ENCODE data around the gene METTL26.

Gene METTL26

DNA sequence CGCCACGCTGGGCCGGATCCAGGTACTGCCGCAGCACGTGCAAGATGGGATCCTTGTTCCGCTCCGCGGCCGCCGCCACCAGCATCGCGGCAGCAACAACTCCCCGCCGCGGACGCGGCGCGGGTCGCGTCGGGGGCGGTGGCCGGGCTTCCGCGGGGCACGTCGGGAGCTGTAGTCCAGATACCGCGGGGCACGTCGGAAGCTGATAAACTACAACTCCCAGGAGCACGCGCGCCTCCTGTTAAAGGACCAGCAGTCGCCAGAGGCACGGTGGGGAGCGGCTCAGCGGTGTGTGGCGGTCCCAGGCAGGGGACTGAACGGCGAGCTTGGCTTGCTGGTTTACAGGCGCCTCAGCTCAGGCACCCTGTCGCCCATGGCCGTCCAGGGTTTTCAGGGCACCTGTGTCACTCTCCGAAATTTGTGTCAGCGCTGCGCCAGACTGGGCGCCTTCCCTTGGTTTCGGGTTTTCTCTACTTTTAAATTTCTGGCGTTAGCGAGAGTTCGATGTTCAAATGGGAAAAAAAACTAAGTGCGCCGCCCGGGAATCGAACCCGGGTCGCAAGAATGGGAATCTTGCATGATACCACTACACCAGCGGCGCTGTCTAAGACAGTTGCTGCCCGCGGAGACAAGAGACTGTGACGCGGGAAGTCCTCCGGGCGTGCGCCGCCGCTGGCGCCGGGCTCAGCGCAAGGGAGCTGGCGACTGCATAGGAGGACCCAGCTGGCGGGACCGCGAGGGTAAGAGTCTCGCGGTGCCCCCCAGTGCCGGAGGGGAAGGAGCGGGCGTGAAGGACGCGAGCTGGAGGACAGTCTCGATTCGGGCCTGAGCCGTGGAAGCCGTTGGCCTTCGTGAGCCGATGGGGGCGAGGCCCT is at the start of gene METTL26:
Gene METTL26 (minus strand): TSS at position 100 of the 875 bp plus-strand sequence. CDS start 15 bp downstream, at position 85.
- DNase-seq (ENCODE audit: low read depth) = peak; percentile 91
- TF ChIP-seq, protein P1, sequence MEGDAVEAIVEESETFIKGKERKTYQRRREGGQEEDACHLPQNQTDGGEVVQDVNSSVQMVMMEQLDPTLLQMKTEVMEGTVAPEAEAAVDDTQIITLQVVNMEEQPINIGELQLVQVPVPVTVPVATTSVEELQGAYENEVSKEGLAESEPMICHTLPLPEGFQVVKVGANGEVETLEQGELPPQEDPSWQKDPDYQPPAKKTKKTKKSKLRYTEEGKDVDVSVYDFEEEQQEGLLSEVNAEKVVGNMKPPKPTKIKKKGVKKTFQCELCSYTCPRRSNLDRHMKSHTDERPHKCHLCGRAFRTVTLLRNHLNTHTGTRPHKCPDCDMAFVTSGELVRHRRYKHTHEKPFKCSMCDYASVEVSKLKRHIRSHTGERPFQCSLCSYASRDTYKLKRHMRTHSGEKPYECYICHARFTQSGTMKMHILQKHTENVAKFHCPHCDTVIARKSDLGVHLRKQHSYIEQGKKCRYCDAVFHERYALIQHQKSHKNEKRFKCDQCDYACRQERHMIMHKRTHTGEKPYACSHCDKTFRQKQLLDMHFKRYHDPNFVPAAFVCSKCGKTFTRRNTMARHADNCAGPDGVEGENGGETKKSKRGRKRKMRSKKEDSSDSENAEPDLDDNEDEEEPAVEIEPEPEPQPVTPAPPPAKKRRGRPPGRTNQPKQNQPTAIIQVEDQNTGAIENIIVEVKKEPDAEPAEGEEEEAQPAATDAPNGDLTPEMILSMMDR (conservative IDR thresholded peaks at IDR 0.05; ENCODE audit: control insufficient read depth, insufficient read depth, low read depth, low read length) = no peak
- H3K4me3 ChIP-seq (ENCODE audit: control insufficient read depth, low read depth, low read length) = peak within 1 kb of the TSS; percentile 77

DNA sequence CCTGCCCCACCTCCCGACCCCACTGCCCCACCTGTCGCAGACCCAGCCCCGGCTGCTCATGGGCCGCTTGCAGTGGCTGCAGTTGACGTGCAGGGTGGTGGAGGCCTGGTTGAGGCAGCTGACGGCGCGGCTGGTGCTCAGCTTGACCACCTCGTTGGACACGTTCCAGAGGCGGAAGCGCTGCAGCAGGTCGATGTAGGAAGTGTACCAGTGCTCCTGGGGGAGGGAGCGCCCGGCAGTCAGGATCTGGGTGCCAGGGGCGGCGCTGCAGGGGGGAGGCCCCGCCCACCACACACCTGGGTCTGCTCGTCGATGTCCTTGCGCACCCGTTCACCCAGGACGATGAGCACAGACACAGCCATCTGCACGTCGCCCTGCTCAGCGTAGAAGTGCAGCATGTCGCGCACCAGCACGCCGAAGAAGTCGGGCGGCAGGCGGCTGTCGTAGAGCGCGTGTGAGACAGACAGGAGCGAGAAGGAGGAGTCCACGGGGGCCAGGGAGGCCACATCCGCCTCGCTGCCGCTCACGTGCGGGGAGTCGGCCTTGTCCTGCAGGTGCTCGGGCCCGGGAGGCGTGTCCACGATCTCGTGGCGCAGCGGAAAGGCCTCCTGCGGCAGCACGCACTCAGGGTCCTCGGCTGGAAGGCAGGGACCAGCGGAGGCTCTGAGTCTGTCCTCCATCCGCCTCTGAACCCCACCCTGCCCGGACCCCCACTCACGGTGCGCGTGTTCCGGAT is 49.0 kb upstream of the METTL26 start:
- TF ChIP-seq, protein P1 (conservative IDR thresholded peaks at IDR 0.05; ENCODE audit: control insufficient read depth, insufficient read depth, low read depth, low read length) = no peak
- DNase-seq (ENCODE audit: low read depth) = no peak
- no peak overlapping the region for H3K4me3 ChIP-seq (ENCODE audit: control insufficient read depth, low read depth, low read length)

DNA sequence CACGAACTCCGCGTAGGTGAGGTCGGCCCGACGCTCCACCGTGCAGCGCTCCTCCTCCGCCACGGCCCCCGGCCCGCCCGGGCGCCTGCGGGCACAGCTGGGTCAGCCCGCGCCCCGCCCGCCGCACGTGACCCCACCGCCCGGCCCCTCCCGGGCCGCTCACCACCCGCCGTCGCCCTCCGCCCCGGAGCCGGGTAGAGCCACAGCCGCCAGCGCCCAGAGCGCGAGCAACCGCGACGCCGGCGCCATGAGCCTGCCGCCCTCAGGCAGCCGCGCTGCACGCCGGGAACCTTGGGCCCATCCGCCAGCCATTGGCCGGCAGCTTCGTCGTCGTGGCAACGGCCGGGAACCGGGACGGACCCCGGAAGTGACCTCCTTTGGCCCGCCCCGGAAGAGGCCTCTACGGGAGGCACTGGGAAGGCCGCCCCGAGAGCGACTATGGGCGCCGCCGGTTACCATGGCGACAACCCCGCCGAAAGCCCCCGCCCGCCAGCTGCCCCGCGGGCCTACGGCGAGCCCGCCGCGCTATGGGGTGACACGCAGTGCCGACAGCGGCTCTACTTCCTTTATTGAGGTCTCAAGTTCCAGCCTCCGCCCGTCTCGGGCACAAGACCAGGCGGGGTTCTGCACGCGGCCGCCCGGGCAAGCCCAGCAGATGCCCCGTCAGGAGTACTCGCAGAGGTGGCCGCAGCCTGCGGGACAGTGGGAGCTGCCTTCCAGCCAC is 48.1 kb upstream of the METTL26 start, which contains the start of gene JMJD8:
Gene JMJD8 (minus strand): TSS at position 264 of the 724 bp plus-strand sequence. CDS start 15 bp downstream, at position 249.
- TF ChIP-seq, protein P1 (conservative IDR thresholded peaks at IDR 0.05; ENCODE audit: control insufficient read depth, insufficient read depth, low read depth, low read length) = no peak
- peak within 1 kb of the TSS; percentile 52 for H3K4me3 ChIP-seq (ENCODE audit: control insufficient read depth, low read depth, low read length)
- DNase-seq (ENCODE audit: low read depth) = peak; percentile 91

DNA sequence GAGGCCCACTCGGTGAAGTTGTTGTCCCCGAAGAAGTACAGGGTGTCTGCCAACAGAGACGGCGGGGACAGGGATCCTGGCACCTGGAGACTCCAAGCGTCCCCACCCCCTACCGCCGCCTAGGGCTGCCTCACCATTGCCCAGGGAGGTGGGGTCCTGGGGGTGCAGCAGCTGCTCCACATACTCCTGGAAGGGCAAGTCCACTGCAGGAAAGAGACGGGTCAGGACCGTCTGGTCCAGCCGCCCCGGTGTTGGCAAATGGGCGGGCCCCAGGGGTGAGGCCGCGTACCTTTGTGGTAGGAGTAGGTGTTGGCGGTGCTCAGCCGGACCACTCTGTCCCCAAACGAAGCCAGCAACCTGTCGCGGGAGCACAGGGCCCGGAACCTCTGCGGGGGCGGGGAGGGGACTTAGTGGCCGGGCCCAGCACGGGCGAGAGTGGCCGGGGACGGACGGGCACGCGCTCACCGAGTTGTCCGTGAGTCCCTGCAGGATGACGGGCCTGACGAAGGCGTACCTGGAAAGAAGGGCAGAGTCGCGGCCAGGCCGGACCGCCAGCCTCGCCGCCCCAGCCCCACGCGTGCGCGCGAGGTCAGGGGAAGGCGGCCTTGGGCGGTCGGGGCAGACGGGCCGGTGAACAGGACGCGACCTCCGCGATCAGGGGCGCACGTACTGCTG is 47.4 kb upstream of the METTL26 start:
- no peak for DNase-seq (ENCODE audit: low read depth)
- TF ChIP-seq, protein P1 (conservative IDR thresholded peaks at IDR 0.05; ENCODE audit: control insufficient read depth, insufficient read depth, low read depth, low read length) = no peak
- peak overlapping the region; percentile 46 for H3K4me3 ChIP-seq (ENCODE audit: control insufficient read depth, low read depth, low read length)

DNA sequence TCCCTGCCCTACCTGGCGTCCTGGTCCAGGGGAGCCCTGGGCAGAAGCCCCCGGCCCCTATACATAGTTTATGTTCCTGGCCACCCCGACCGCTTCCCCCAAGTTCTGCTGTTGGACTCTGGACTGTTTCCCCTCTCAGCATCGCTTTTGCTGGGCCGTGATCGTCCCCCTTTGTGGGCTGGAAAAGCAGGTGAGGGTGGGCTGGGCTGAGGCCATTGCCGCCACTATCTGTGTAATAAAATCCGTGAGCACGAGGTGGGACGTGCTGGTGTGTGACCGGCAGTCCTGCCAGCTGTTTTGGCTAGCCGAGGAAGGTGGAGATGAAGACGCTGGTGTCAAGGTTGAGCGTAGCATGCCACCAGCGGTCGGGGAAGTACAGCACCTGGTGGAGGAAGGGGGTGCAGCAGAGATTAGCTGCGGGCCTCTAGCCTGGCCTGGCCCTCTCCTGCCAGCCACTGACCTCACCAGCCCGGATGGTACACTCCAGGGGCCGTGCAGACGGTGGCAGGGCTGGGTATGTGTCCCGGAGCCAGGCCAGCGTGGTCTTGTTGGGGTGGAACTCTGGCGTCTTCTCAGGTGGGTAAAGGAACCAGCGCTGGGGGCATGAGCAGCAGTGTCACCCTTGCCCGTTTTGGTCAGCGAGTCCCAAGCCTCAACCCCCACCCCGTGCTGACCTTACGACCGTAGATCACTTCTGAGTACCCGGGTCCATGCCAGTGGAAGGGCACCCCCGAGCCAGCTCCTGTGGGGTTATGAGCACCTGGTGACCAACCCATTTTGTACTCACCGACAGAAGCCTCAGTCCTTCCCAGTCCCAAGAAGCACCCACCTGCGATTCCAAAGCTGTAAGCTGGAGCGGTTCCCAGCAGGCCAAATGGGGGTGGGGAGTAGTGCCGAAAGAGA is 46.6 kb upstream of the METTL26 start:
- peak overlapping the region; percentile 46 for H3K4me3 ChIP-seq (ENCODE audit: control insufficient read depth, low read depth, low read length)
- TF ChIP-seq, protein P1 (conservative IDR thresholded peaks at IDR 0.05; ENCODE audit: control insufficient read depth, insufficient read depth, low read depth, low read length) = no peak
- DNase-seq (ENCODE audit: low read depth) = no peak
